Panc1 (cell line): ENCODE data around the gene NPFFR2.

ENCODE experiments used
- CTCF ChIP-seq: fragments of 450-650 bp; IDR thresholded peaks from 2 replicates; pipeline ENCODE4 v1.5.1; 2017; ENCODE audit warnings: mild to moderate bottlenecking
- TF ChIP-seq, protein P1 (sequence below), 2 experiments: IDR thresholded peaks; 2 replicates each; pipeline ENCODE4 v1.6.1; 2011 to 2012; ENCODE audit warnings: low read depth in 2 of 2, control low read depth in 1 of 2, low read length in 1 of 2, mild to moderate bottlenecking in 1 of 2, moderate library complexity in 1 of 2; ENCODE audit not compliant: insufficient read depth in 1 of 2

GRCh38 chr4:72107456-72107855 is 75.7 kb downstream of the NPFFR2 start:
- TF ChIP-seq, protein P1, sequence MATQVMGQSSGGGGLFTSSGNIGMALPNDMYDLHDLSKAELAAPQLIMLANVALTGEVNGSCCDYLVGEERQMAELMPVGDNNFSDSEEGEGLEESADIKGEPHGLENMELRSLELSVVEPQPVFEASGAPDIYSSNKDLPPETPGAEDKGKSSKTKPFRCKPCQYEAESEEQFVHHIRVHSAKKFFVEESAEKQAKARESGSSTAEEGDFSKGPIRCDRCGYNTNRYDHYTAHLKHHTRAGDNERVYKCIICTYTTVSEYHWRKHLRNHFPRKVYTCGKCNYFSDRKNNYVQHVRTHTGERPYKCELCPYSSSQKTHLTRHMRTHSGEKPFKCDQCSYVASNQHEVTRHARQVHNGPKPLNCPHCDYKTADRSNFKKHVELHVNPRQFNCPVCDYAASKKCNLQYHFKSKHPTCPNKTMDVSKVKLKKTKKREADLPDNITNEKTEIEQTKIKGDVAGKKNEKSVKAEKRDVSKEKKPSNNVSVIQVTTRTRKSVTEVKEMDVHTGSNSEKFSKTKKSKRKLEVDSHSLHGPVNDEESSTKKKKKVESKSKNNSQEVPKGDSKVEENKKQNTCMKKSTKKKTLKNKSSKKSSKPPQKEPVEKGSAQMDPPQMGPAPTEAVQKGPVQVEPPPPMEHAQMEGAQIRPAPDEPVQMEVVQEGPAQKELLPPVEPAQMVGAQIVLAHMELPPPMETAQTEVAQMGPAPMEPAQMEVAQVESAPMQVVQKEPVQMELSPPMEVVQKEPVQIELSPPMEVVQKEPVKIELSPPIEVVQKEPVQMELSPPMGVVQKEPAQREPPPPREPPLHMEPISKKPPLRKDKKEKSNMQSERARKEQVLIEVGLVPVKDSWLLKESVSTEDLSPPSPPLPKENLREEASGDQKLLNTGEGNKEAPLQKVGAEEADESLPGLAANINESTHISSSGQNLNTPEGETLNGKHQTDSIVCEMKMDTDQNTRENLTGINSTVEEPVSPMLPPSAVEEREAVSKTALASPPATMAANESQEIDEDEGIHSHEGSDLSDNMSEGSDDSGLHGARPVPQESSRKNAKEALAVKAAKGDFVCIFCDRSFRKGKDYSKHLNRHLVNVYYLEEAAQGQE (IDR thresholded peaks at IDR 0.05; ENCODE audit: insufficient read depth in 1 of 2, low read depth in 2 of 2, low read length in 1 of 2), result no peak
- TF ChIP-seq CTCF, result no peak
